ENCODE data around the gene PRDM7. TPM values are rescaled to one million over a fixed set of nuclear protein-coding genes. Genes with fewer than 3 reads are reported as not detected.

The PRDM7 gene
- total RNA-seq, 2 experiments from 2014 or later = not detected

GRCh38 chr16:90023078-90023447 lies 54.1 kb downstream of the PRDM7 start:
- CTCF ChIA-PET = interaction anchor here (1.0 to 1.2 kb wide), 2 partner anchors 10 to 14 kb away, joined by 3 to 4 read pairs; no protein-coding TSS in a partner anchor
- Mint-ChIP-seq H3K36me3 (ENCODE audit: low read depth) (peaks cover 4% of the 10 kb centered on the region), H3K9me3 (peaks cover 4% of the 10 kb centered on the region), H3K27ac (peak overlapping the region; percentile 60), H3K27me3 (peaks cover 20% of the 10 kb centered on the region), H3K4me1 (peaks cover 27% of the 10 kb centered on the region), H3K4me3 (peak overlapping the region; percentile 71)
- DNase-seq = no peak
- POLR2A ChIA-PET = no interaction called here

GRCh38 chr16:90022209-90023077 lies 54.7 kb downstream of the PRDM7 start:
- POLR2A ChIA-PET = no interaction called here
- Mint-ChIP-seq H3K9me3 (peaks cover 4% of the 10 kb centered on the region), H3K4me1 (peaks cover 26% of the 10 kb centered on the region), H3K27ac (peak overlapping the region; percentile 57), H3K4me3 (peak overlapping the region; percentile 71), H3K27me3 (peaks cover 23% of the 10 kb centered on the region), H3K36me3 (ENCODE audit: low read depth) (peaks cover 4% of the 10 kb centered on the region)
- CTCF ChIA-PET = interaction anchor here (1.0 to 1.2 kb wide), 2 partner anchors 11 to 14 kb away, joined by 3 to 4 read pairs; no protein-coding TSS in a partner anchor
- DNase-seq = peak; percentile 84

GRCh38 chr16:90020838-90021382 lies 56.2 kb downstream of the PRDM7 start:
- H3K27me3 Mint-ChIP-seq = peaks cover 22% of the 10 kb centered on the region
- DNase-seq = no peak
- peak overlapping the region; percentile 10 for H3K4me3 Mint-ChIP-seq
- CTCF ChIA-PET = interaction anchor here (0.5 to 1.7 kb wide), 5 partner anchors 12 to 657 kb away, joined by 3 to 6 read pairs (median 4); no protein-coding TSS in a partner anchor
- H3K4me1 Mint-ChIP-seq = peaks cover 19% of the 10 kb centered on the region
- POLR2A ChIA-PET = no interaction called here
- peaks cover 4% of the 10 kb centered on the region for H3K9me3 Mint-ChIP-seq
- no peak overlapping the region for H3K27ac Mint-ChIP-seq
- peaks cover 4% of the 10 kb centered on the region for H3K36me3 Mint-ChIP-seq (ENCODE audit: low read depth)

- H3K27ac Mint-ChIP-seq = no peak overlapping the region
- POLR2A ChIA-PET = no interaction called here
- peaks cover 4% of the 10 kb centered on the region for H3K9me3 Mint-ChIP-seq
- CTCF ChIA-PET = interaction anchor here (0.5 to 1.7 kb wide), 5 partner anchors 11 to 656 kb away, joined by 3 to 6 read pairs (median 4); no protein-coding TSS in a partner anchor
- peak overlapping the region; percentile 56 for H3K4me3 Mint-ChIP-seq
- peaks cover 4% of the 10 kb centered on the region for H3K36me3 Mint-ChIP-seq (ENCODE audit: low read depth)
- peaks cover 26% of the 10 kb centered on the region for H3K27me3 Mint-ChIP-seq
- no peak for DNase-seq
- H3K4me1 Mint-ChIP-seq = peaks cover 19% of the 10 kb centered on the region
Measured at GRCh38 chr16:90020260-90020837, 56.8 kb downstream of the PRDM7 start.

GRCh38 chr16:90019543-90020259 lies 57.4 kb downstream of the PRDM7 start:
- no peak overlapping the region for H3K27ac Mint-ChIP-seq
- POLR2A ChIA-PET = no interaction called here

GRCh38 chr16:90018652-90019542 lies 58.2 kb downstream of the PRDM7 start, which contains the start of gene DBNDD1:
Gene DBNDD1, minus strand, starts transcription at chr16:90019456. Its CDS starts 115 bp downstream, at chr16:90019341.
- ChIA-PET CTCF (no interaction called here), POLR2A (no interaction called here)
- H3K36me3 Mint-ChIP-seq (ENCODE audit: low read depth) = peaks cover 4% of the 10 kb centered on the region
- H3K9me3 Mint-ChIP-seq = peaks cover 4% of the 10 kb centered on the region
- H3K4me3 Mint-ChIP-seq = peak within 1 kb of the TSS; percentile 65
- H3K27ac Mint-ChIP-seq = no peak within 1 kb of the TSS
- H3K27me3 Mint-ChIP-seq = peaks cover 27% of the 10 kb centered on the region
- DNase-seq = no peak
- H3K4me1 Mint-ChIP-seq = peaks cover 19% of the 10 kb centered on the region

More at GRCh38 chr16:90019543-90020259, 57.4 kb downstream of the PRDM7 start:
- Mint-ChIP-seq H3K27me3 (peaks cover 27% of the 10 kb centered on the region), H3K4me3 (peak overlapping the region; percentile 56), H3K4me1 (peaks cover 19% of the 10 kb centered on the region), H3K9me3 (peaks cover 4% of the 10 kb centered on the region), H3K36me3 (ENCODE audit: low read depth) (peaks cover 4% of the 10 kb centered on the region)
- CTCF ChIA-PET = interaction anchor here (1.3 to 1.7 kb wide), 2 partner anchors 11 to 320 kb away, joined by 4 to 6 read pairs; no protein-coding TSS in a partner anchor
- DNase-seq = peak; percentile 26

GRCh38 chr16:90018297-90018651 lies 58.9 kb downstream of the PRDM7 start:
- Mint-ChIP-seq H3K27me3 (peaks cover 31% of the 10 kb centered on the region), H3K36me3 (ENCODE audit: low read depth) (peaks cover 4% of the 10 kb centered on the region), H3K9me3 (peaks cover 4% of the 10 kb centered on the region), H3K27ac (no peak overlapping the region), H3K4me3 (peak overlapping the region; percentile 65), H3K4me1 (peaks cover 17% of the 10 kb centered on the region)
- ChIA-PET CTCF (no interaction called here), POLR2A (no interaction called here)
- no peak for DNase-seq

GRCh38 chr16:90016339-90016950 lies 60.7 kb downstream of the PRDM7 start:
- Mint-ChIP-seq H3K36me3 (ENCODE audit: low read depth) (no peaks in the 10 kb centered on the region), H3K27me3 (peaks cover 32% of the 10 kb centered on the region), H3K4me3 (no peak overlapping the region), H3K4me1 (peaks cover 6% of the 10 kb centered on the region), H3K27ac (no peak overlapping the region), H3K9me3 (no peaks in the 10 kb centered on the region)
- POLR2A ChIA-PET = no interaction called here
- CTCF ChIA-PET = no interaction called here
- DNase-seq = no peak

- Mint-ChIP-seq H3K9me3 (no peaks in the 10 kb centered on the region), H3K27ac (no peak overlapping the region), H3K4me3 (no peak overlapping the region), H3K36me3 (ENCODE audit: low read depth) (no peaks in the 10 kb centered on the region), H3K27me3 (peaks cover 29% of the 10 kb centered on the region), H3K4me1 (peaks cover 6% of the 10 kb centered on the region)
- ChIA-PET POLR2A (no interaction called here), CTCF (no interaction called here)
- DNase-seq = no peak
Measured at GRCh38 chr16:90015586-90016338, 61.4 kb downstream of the PRDM7 start.

- Mint-ChIP-seq H3K36me3 (ENCODE audit: low read depth) (no peaks in the 10 kb centered on the region), H3K27me3 (peaks cover 18% of the 10 kb centered on the region), H3K4me3 (no peak overlapping the region), H3K9me3 (no peaks in the 10 kb centered on the region), H3K27ac (no peak overlapping the region), H3K4me1 (peaks cover 13% of the 10 kb centered on the region)
- no peak for DNase-seq
- ChIA-PET CTCF (no interaction called here), POLR2A (interaction anchor here (0.7 kb wide), 1 partner anchor 235 kb away, joined by 9 read pairs; no protein-coding TSS in a partner anchor)
Measured at GRCh38 chr16:90012991-90013745, 64.0 kb downstream of the PRDM7 start.

Data from activated CD4-positive, alpha-beta T cell treated with anti-CD3 and anti-CD28 coated beads, Interleukin-2, amount 10 ng/mL, durations not matched to agents 7 days and 5 days (primary cell).